ENCODE data around the gene HEXIM1. TPM values are rescaled to one million over a fixed set of nuclear protein-coding genes. Genes with fewer than 3 reads are reported as not detected.
"Not testable (repeated sequence)": the region's sequence is repeated elsewhere in the genome, so short reads cannot be mapped to it uniquely, and the experiment has no call there.

The HEXIM1 gene
- total and polyA plus RNA-seq, 8 donors = 6.8 to 17.2 (median 12.0) TPM

GRCh38 chr17:45123930-45124796, 24.1 kb upstream of the HEXIM1 start:
- no peak overlapping the region for H3K4me3 ChIP-seq
- H3K4me1 ChIP-seq = peaks cover 0 to 5% (median 0%) of the 10 kb centered on the region in 3 donors
- WGBS, 2 donors = 81 to 89% methylated on average over 15 of the region's 15 CpGs
- H3K36me3 ChIP-seq = no peaks in the 10 kb centered on the region
- no peak overlapping the region for H3K27ac ChIP-seq
- no peak for FAIRE-seq
- peak in 3 of 4 donors; percentile 54 to 77 (median 56) for ATAC-seq
- no peak for DNase-seq
- no peak for TF ChIP-seq CTCF (IDR thresholded peaks at IDR 0.05)
- no peaks in the 10 kb centered on the region for H3K9me3 ChIP-seq
- H3K27me3 ChIP-seq = no peaks in the 10 kb centered on the region
- intact Hi-C loops (cut with DNase I) = no loop called here

DNA sequence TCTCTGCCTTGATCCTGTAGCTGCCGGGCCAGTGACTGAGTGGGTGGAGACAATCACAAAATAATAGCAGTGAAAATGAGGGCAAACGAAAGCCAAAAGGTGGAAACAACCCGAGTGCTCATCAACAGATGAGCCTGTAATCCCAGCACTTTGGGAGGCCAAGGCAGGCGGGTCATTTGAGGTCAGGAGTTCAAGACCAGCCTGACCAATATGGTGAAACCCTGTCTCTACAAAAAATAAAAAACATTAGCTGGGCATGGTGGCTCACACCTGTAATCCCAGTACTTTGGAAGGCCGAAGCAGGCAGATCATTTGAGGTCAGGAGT, 23.5 kb upstream of the HEXIM1 start:
- H3K27me3 ChIP-seq; H3K27ac ChIP-seq; H3K36me3 ChIP-seq; FAIRE-seq; intact Hi-C loops (cut with DNase I); H3K9me3 ChIP-seq; DNase-seq; ATAC-seq; H3K4me3 ChIP-seq; H3K4me1 ChIP-seq: not testable (repeated sequence)
- WGBS, 2 donors = 77 to 81% methylated on average over 5 of the region's 5 CpGs

DNA sequence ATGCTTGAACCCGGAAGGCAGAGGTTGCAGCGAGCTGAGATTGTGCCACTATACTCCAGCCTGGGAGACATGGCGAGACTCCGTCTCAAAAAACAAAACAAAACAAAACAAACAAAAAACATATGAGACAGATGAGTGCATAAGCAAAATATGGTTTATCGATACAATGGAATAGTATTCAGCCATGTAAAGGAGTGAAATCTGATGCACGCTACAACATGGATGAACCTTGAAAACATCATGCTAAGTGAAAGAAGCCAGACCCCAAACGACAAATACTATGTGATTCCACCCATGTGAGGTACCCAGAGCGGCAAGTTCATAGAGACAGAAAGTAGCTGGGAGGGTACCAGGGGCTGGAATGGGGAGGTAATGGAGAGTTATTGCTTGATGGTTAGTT, 22.8 kb upstream of the HEXIM1 start:
- FAIRE-seq (no peak), DNase-seq (no peak), ATAC-seq (no peak)
- Histone ChIP-seq H3K27me3 (no peaks in the 10 kb centered on the region), H3K4me1 (peaks cover 0 to 5% (median 0%) of the 10 kb centered on the region in 3 donors), H3K4me3 (no peak overlapping the region), H3K9me3 (no peaks in the 10 kb centered on the region), H3K36me3 (no peaks in the 10 kb centered on the region), H3K27ac (no peak overlapping the region)
- 94 to 95% methylated on average over 8 of the region's 8 CpGs for WGBS, 2 donors
- TF ChIP-seq CTCF (IDR thresholded peaks at IDR 0.05) = no peak
- intact Hi-C loops (cut with DNase I) = no loop called here

GRCh38 chr17:45127207-45127547, 21.1 kb upstream of the HEXIM1 start:
- H3K27ac ChIP-seq = no peak overlapping the region
- no peak overlapping the region for H3K4me3 ChIP-seq
- FAIRE-seq (no peak), ATAC-seq (no peak), DNase-seq (peak in 1 of 6 donors; percentile 47)
- intact Hi-C loops (cut with DNase I) = no loop called here
- H3K4me1 ChIP-seq = peaks cover 0 to 5% (median 0%) of the 10 kb centered on the region in 3 donors
- no peaks in the 10 kb centered on the region for H3K27me3 ChIP-seq
- 91 to 94% methylated on average over 8 of the region's 8 CpGs for WGBS, 2 donors
- TF ChIP-seq CTCF (IDR thresholded peaks at IDR 0.05) = no peak
- no peaks in the 10 kb centered on the region for H3K36me3 ChIP-seq
- no peaks in the 10 kb centered on the region for H3K9me3 ChIP-seq

DNA sequence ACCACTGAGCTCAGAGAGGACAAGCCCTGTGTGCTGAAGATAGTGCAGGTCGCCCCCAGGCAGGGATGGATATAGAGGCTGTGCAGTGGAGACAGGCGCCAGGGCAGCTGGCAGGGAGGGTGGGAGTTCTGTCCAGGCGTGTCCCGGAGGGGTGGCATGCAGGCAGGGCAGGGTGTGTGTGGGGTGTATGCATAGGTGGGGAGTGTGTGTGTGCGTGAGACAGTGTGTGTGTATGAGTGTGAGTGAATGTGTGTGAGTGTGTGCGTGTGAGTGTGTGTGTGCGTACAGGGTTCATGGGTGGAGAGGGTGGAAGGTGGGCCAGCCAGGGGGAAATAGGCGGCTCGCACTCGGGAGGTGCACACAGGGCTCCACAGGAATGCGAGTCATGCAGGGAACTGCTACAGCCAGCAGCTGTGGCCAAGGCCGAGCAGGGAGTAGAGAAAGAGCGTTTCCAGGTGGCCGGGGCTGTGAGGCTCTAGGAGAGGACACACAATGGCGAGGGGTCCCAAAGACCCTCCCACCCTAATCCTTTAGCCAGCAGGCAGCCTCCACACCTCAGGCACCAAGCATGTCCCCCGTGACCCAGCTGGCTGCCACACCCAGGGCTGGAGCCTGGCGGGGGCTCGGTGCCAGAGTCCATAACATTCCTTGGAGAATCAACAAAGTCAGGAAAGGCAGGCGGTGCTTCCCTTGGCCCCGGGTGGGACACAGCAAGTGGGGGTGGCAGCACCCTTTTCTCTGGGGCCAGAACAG, 20.6 kb upstream of the HEXIM1 start:
- H3K27ac ChIP-seq = peak overlapping the region in 3 of 4 donors; percentile 8 to 37 (median 26)
- no peak for FAIRE-seq
- no peaks in the 10 kb centered on the region for H3K36me3 ChIP-seq
- DNase-seq = peak in 5 of 6 donors; percentile 36 to 75 (median 56)
- 38 to 42% methylated on average over 20 of the region's 20 CpGs for WGBS, 2 donors
- H3K4me1 ChIP-seq = peaks cover 0 to 5% (median 0%) of the 10 kb centered on the region in 3 donors
- peak in 2 of 4 donors; percentile 7 to 12 for ATAC-seq
- H3K9me3 ChIP-seq = no peaks in the 10 kb centered on the region
- no peak for TF ChIP-seq CTCF (IDR thresholded peaks at IDR 0.05)
- H3K27me3 ChIP-seq = no peaks in the 10 kb centered on the region
- no peak overlapping the region for H3K4me3 ChIP-seq
- intact Hi-C loops (cut with DNase I) = no loop called here
